H1 (cell line): ENCODE results near the gene KRTAP3-1. TPM values are rescaled to one million over a fixed set of nuclear protein-coding genes. Genes with fewer than 3 reads are reported as not detected.

Experiments used
- CTCF ChIA-PET: fragments of 300-600 bp; sonication (Branson Sonifier 250); formaldehyde crosslinking; loops from one replicate; lab custom pipeline; 2021; ENCODE audit not compliant: partially characterized antibody; lab: Charles Lee
- POLR2A ChIA-PET: fragments of 300-600 bp; sonication (Branson Sonifier 250); formaldehyde crosslinking; loops from one replicate; lab custom pipeline; 2021; ENCODE audit warnings: inconsistent platforms; ENCODE audit not compliant: partially characterized antibody; lab: Charles Lee
- DNase-seq, 2 experiments: peaks; one replicate each; pipeline versions ENCODE4 v3.0.0 to v3.0.0-alpha.2; 2010 to 2022; ENCODE audit warnings: low spot score in 2 of 2, low read depth in 1 of 2, mixed read lengths in 1 of 2
- FAIRE-seq: peaks from 2 replicates; lab custom pipeline; 2011; peaks lifted over from hg19 to GRCh38; lab: Jason Lieb, UNC
- H2AFZ ChIP-seq: 2 replicates; pipeline ENCODE4 v1.8.1; 2012; ENCODE audit warnings: low read length, inconsistent platforms
- H2AK5ac ChIP-seq: 2 replicates; pipeline ENCODE4 v1.6.1; 2013; ENCODE audit warnings: low read depth, low read length
- H2BK120ac ChIP-seq: replicated peaks from 2 replicates; pipeline ENCODE3; 2013; ENCODE audit warnings: low read depth, low read length, inconsistent platforms
- H2BK12ac ChIP-seq: 2 replicates; pipeline ENCODE4 v1.6.1; 2013; ENCODE audit warnings: low read depth, low read length
- H2BK15ac ChIP-seq: 2 replicates; pipeline ENCODE4 v1.6.1; 2013; ENCODE audit warnings: low read length
- H2BK20ac ChIP-seq: 2 replicates; pipeline ENCODE4 v1.6.1; 2013; ENCODE audit warnings: low read length
- H2BK5ac ChIP-seq: 2 replicates; pipeline ENCODE4 v1.6.1; 2013; ENCODE audit warnings: low read depth, low read length
- H3K14ac ChIP-seq: 2 replicates; pipeline ENCODE4 v1.6.1; 2013; ENCODE audit warnings: inconsistent platforms; ENCODE audit not compliant: insufficient read length
- H3K18ac ChIP-seq: 2 replicates; pipeline ENCODE4 v1.6.1; 2013; ENCODE audit warnings: low read length; ENCODE audit errors: extremely low read depth
- H3K23ac ChIP-seq: 2 replicates; pipeline ENCODE4 v1.6.1; 2013; ENCODE audit warnings: inconsistent platforms; ENCODE audit not compliant: insufficient read length
- H3K23me2 ChIP-seq: 2 replicates; pipeline ENCODE4 v1.6.1; 2013; ENCODE audit warnings: low read depth, low read length
- H3K27ac ChIP-seq: 2 replicates; pipeline ENCODE4 v1.6.1; 2011; ENCODE audit warnings: low read depth, low read length, inconsistent platforms
- H3K27me3 ChIP-seq, 4 experiments: replicated peaks in 1 of 4; 1 replicate in 1 of 4; 2 replicates in 3 of 4; pipeline versions ENCODE4 v1.6.1 to v1.8.1; 2011 to 2013; ENCODE audit warnings: low read length in 3 of 4, mild to moderate bottlenecking in 3 of 4, inconsistent platforms in 2 of 4, mixed read lengths in 2 of 4, moderate library complexity in 1 of 4; ENCODE audit not compliant: control insufficient read depth in 3 of 4, insufficient read depth in 3 of 4; ENCODE audit errors: extremely low read depth in 1 of 4
- H3K36me3 ChIP-seq, 4 experiments: 2 replicates each; pipeline versions ENCODE4 v1.6.1 to v1.8.1; 2011 to 2013; ENCODE audit warnings: mild to moderate bottlenecking in 4 of 4, low read length in 3 of 4, moderate library complexity in 2 of 4, control low read depth in 1 of 4, inconsistent platforms in 1 of 4; ENCODE audit not compliant: insufficient read depth in 4 of 4, control insufficient read depth in 2 of 4
- H3K4ac ChIP-seq: replicated peaks from 2 replicates; pipeline ENCODE3; 2013; ENCODE audit warnings: low read length, low read depth, mixed read lengths, inconsistent platforms; ENCODE audit not compliant: insufficient read length
- H3K4me1 ChIP-seq, 4 experiments: replicated peaks in 1 of 4; 1 replicate in 1 of 4; 2 replicates in 3 of 4; pipeline versions ENCODE4 v1.6.1 to v1.8.1; 2011 to 2013; ENCODE audit warnings: low read length in 3 of 4, inconsistent platforms in 2 of 4, mixed read lengths in 1 of 4; ENCODE audit not compliant: insufficient read depth in 4 of 4, control insufficient read depth in 3 of 4
- H3K4me2 ChIP-seq, 2 experiments: 2 replicates each; pipeline versions ENCODE4 v1.6.1 to v1.8.1; 2011 to 2013; ENCODE audit warnings: low read depth in 2 of 2, low read length in 2 of 2, control low read depth in 1 of 2, inconsistent platforms in 1 of 2, mild to moderate bottlenecking in 1 of 2; ENCODE audit not compliant: insufficient read depth in 1 of 2
- H3K4me3 ChIP-seq, 4 experiments: fragments of 200-600, 300-600 bp in 1 of 4; sonication (generic), shearing (Covaris generic), sonication (Bioruptor Twin) in 1 of 4; 2 replicates each; pipeline versions ENCODE4 v1.5.1 to v1.8.1; 2011 to 2016; ENCODE audit warnings: low read length in 4 of 4, low read depth in 3 of 4, control low read depth in 2 of 4, inconsistent platforms in 2 of 4, mild to moderate bottlenecking in 2 of 4, mixed read lengths in 1 of 4, moderate library complexity in 1 of 4; ENCODE audit not compliant: insufficient read depth in 2 of 4; ENCODE audit errors: extremely low read depth in 1 of 4
- H3K56ac ChIP-seq: replicated peaks from 2 replicates; pipeline ENCODE3; 2013; ENCODE audit warnings: low read depth, mild to moderate bottlenecking, mixed read lengths, low read length, inconsistent platforms; ENCODE audit not compliant: insufficient read length
- H3K79me1 ChIP-seq: 2 replicates; pipeline ENCODE4 v1.6.1; 2013; ENCODE audit warnings: low read depth, low read length, control low read depth
- H3K79me2 ChIP-seq, 2 experiments: 2 replicates each; pipeline versions ENCODE4 v1.6.1 to v1.8.1; 2012 to 2013; ENCODE audit warnings: low read length in 2 of 2, mild to moderate bottlenecking in 2 of 2, inconsistent platforms in 1 of 2; ENCODE audit not compliant: insufficient read depth in 2 of 2, control insufficient read depth in 1 of 2
- H3K9ac ChIP-seq, 4 experiments: replicated peaks in 1 of 4; 1 replicate in 1 of 4; 2 replicates in 3 of 4; pipeline versions ENCODE4 v1.6.1 to v1.8.1; 2011 to 2013; ENCODE audit warnings: low read depth in 3 of 4, low read length in 3 of 4, control low read depth in 2 of 4, mild to moderate bottlenecking in 2 of 4, moderate library complexity in 2 of 4, inconsistent platforms in 1 of 4; ENCODE audit errors: extremely low read depth in 1 of 4
- H3K9me3 ChIP-seq, 2 experiments: 2 replicates each; pipeline versions ENCODE4 v1.6.1 to v1.8.1; 2012 to 2013; ENCODE audit warnings: mild to moderate bottlenecking in 2 of 2, moderate library complexity in 2 of 2, control low read depth in 1 of 2, inconsistent platforms in 1 of 2, low read depth in 1 of 2, low read length in 1 of 2, mixed read lengths in 1 of 2; ENCODE audit not compliant: insufficient read depth in 2 of 2
- H4K20me1 ChIP-seq, 2 experiments: replicated peaks in 1 of 2; 2 replicates each; pipeline versions ENCODE3 to v1.8.1; 2011 to 2013; ENCODE audit warnings: inconsistent platforms in 2 of 2, low read length in 2 of 2, mild to moderate bottlenecking in 1 of 2; ENCODE audit not compliant: insufficient read depth in 2 of 2, control insufficient read depth in 1 of 2
- H4K5ac ChIP-seq: 2 replicates; pipeline ENCODE4 v1.6.1; 2013; ENCODE audit warnings: low read length, low read depth, mixed read lengths, inconsistent platforms; ENCODE audit not compliant: insufficient read length
- H4K8ac ChIP-seq: 2 replicates; pipeline ENCODE4 v1.8.0; 2013; ENCODE audit warnings: mild to moderate bottlenecking, moderate library complexity, low read length, inconsistent platforms; ENCODE audit not compliant: insufficient read depth; ENCODE audit errors: extremely low read depth
- H4K91ac ChIP-seq: replicated peaks from 2 replicates; pipeline ENCODE3; 2013; ENCODE audit warnings: low read length, mixed read lengths, inconsistent platforms; ENCODE audit not compliant: insufficient read length
- CTBP2 ChIP-seq: IDR thresholded peaks from 2 replicates; pipeline ENCODE4 v1.7.0; 2011; ENCODE audit warnings: borderline replicate concordance, mild to moderate bottlenecking, moderate library complexity, mixed read lengths, low read length; ENCODE audit not compliant: insufficient read depth, insufficient read length
- HDAC2 ChIP-seq, 2 experiments: fragments of 300-600 bp in 1 of 2; sonication (generic) in 1 of 2; IDR thresholded peaks; 2 replicates each; pipeline ENCODE4 v1.6.1; 2011 to 2012; ENCODE audit warnings: low read depth in 2 of 2, low read length in 2 of 2, mild to moderate bottlenecking in 2 of 2, moderate library complexity in 2 of 2, borderline replicate concordance in 1 of 2, inconsistent platforms in 1 of 2
- JUN ChIP-seq: IDR thresholded peaks from 2 replicates; pipeline ENCODE4 v1.6.1; 2011; ENCODE audit warnings: low read depth, mild to moderate bottlenecking, improper control_type of control experiment, low read length
- JUND ChIP-seq: IDR thresholded peaks from 2 replicates; pipeline ENCODE4 v1.6.1; 2011; ENCODE audit warnings: mild to moderate bottlenecking, improper control_type of control experiment, low read length
- RAD21 ChIP-seq, 2 experiments: IDR thresholded peaks in 1 of 2; conservative IDR thresholded peaks in 1 of 2; 2 replicates each; pipeline ENCODE4 v1.6.1; 2011; ENCODE audit warnings: low read depth in 2 of 2, low read length in 2 of 2, improper control_type of control experiment in 1 of 2, inconsistent platforms in 1 of 2, mild to moderate bottlenecking in 1 of 2, moderate library complexity in 1 of 2
- RFX5 ChIP-seq: IDR thresholded peaks from 2 replicates; pipeline ENCODE4 v1.6.1; 2011; ENCODE audit warnings: low read depth, low read length, improper control_type of control experiment, borderline replicate concordance
- SAP30 ChIP-seq: fragments of 300-600 bp; sonication (generic); IDR thresholded peaks from 2 replicates; pipeline ENCODE4 v1.7.1; 2012; ENCODE audit warnings: low read length, moderate library complexity, mild to moderate bottlenecking, inconsistent platforms; ENCODE audit not compliant: insufficient read depth, insufficient replicate concordance
- SIN3A ChIP-seq, 2 experiments: IDR thresholded peaks in 1 of 2; conservative IDR thresholded peaks in 1 of 2; 2 replicates each; pipeline ENCODE4 v1.6.1; 2011 to 2012; ENCODE audit warnings: low read length in 2 of 2, improper control_type of control experiment in 1 of 2, low read depth in 1 of 2, mild to moderate bottlenecking in 1 of 2
- SIRT6 ChIP-seq: IDR thresholded peaks from one replicate; pipeline ENCODE4 v1.7.1; 2012; ENCODE audit warnings: low read length, inconsistent platforms
- SP4 ChIP-seq: IDR thresholded peaks from 2 replicates; pipeline ENCODE4 v1.6.1; 2012; ENCODE audit warnings: low read length, inconsistent platforms
- WGBS, 2 experiments: shearing (Covaris generic) in 1 of 2; methylation state at CpG; one replicate each; pipeline versions ENCODE4 v1.1.6 to v1.1.7; 2013 to 2015; ENCODE audit warnings: low lambda C conversion rate in 2 of 2, mixed read lengths in 2 of 2, inconsistent platforms in 1 of 2, low coverage in 1 of 2, missing lambda C conversion rate in 1 of 2; ENCODE audit not compliant: insufficient replicate concordance in 2 of 2, insufficient coverage in 1 of 2, insufficient read length in 1 of 2; ENCODE audit errors: extremely low coverage in 1 of 2, missing lambda C conversion rate in 1 of 2; 5-methylcytosine and 5-hydroxymethylcytosine counted together
- polyA plus RNA-seq, 7 experiments: library from polyadenylated mRNA; depleted of rRNA in 3 of 7; stranded (reverse) in 5 of 7; unstranded in 2 of 7; fragments of >200 nt in 5 of 7; fragments of 200-250 nt in 2 of 7; gene quantifications; 1 replicate in 5 of 7; 2 replicates in 1 of 7; 4 replicates in 1 of 7; pipeline versions ENCODE4 v1.2.1 to v1.2.3, GENCODE V29; 2011 to 2013; ENCODE audit warnings: missing spikeins in 2 of 7, mixed read lengths in 2 of 7
- total RNA-seq: library from RNA; stranded (reverse); fragmentation: NEBNext Ultra II Directional; extraction: Animal tissue kit (Norgen Biotek cat#: 25700); gene quantifications from 2 replicates; pipeline ENCODE4 v1.2.1, GENCODE V29; 2021
- TF ChIP-seq, protein P1 (sequence below): IDR thresholded peaks from 2 replicates; pipeline ENCODE4 v1.6.1; 2012; ENCODE audit warnings: inconsistent platforms

The KRTAP3-1 gene
- total and polyA plus RNA-seq, 2 of the 8 experiments (the other 6 are each of a cell fraction or from before 2014, with no cell fraction given), result not detected

DNA sequence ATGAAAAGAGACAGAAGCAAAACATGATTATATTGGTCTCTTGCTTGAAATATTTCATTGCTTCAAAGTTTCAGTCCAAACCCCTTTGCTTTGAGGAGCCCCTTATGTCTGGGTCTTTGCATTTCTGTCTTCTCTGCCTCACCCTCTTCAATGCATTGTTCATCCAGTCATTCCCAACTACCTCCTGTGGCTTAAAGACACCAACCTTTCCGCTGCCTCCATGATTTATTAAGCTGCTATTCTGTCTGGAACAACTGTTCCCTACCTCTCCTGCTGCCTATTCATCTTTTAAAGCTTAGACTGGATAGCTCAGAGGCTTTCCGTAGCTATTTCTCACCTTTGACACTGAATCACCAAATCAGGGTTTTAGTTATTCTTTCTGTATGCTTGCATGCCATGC lies 11.6 kb downstream of the KRTAP3-1 start:
- no peak for FAIRE-seq
- Histone ChIP-seq H2BK120ac (no peak overlapping the region), H3K79me2 (no peaks in the 10 kb centered on the region), H3K56ac (no peak overlapping the region), H3K23ac (no peak overlapping the region), H2BK5ac (no peak overlapping the region), H3K18ac (no peak overlapping the region), H3K23me2 (no peaks in the 10 kb centered on the region), H3K4me1 (peaks cover 0 to 2% (median 0%) of the 10 kb centered on the region in 4 experiments; a peak in 2 of 7 replicates), H3K14ac (no peak overlapping the region), H4K8ac (no peak overlapping the region), H3K79me1 (no peaks in the 10 kb centered on the region), H3K9ac (no peak overlapping the region), H3K4ac (no peak overlapping the region), H2BK12ac (no peak overlapping the region), H2AK5ac (no peak overlapping the region), H4K91ac (no peak overlapping the region), H3K4me2 (no peak overlapping the region), H4K20me1 (no peaks in the 10 kb centered on the region), H3K27ac (no peak overlapping the region), H2BK15ac (no peak overlapping the region), H3K36me3 (no peaks in the 10 kb centered on the region), H3K27me3 (no peaks in the 10 kb centered on the region), H2AFZ (no peak overlapping the region), H3K9me3 (no peaks in the 10 kb centered on the region), H2BK20ac (no peak overlapping the region), H4K5ac (no peak overlapping the region), H3K4me3 (no peak overlapping the region)
- ChIA-PET CTCF (interaction anchor here (1.0 kb wide), 1 partner anchor 332 kb away, joined by 3 read pairs; no protein-coding TSS in a partner anchor), POLR2A (interaction anchor here (1.9 kb wide), 1 partner anchor 10 kb away, joined by 4 read pairs; no protein-coding TSS in a partner anchor)
- no peak for TF ChIP-seq JUND
- no peak for TF ChIP-seq SIN3A (conservative IDR thresholded peaks at IDR 0.05 in 1 of 2, IDR thresholded peaks at IDR 0.05 in 1 of 2; ENCODE audit: low read depth in 1 of 2, low read length in 2 of 2)
- TF ChIP-seq JUN, result no peak
- TF ChIP-seq HDAC2 (IDR thresholded peaks at IDR 0.05; ENCODE audit: borderline replicate concordance in 1 of 2, low read depth in 2 of 2, low read length in 2 of 2), result no peak
- no peak for TF ChIP-seq SIRT6
- no peak for TF ChIP-seq SP4
- TF ChIP-seq CTBP2, result no peak
- no peak for TF ChIP-seq SAP30
- TF ChIP-seq, protein P1, sequence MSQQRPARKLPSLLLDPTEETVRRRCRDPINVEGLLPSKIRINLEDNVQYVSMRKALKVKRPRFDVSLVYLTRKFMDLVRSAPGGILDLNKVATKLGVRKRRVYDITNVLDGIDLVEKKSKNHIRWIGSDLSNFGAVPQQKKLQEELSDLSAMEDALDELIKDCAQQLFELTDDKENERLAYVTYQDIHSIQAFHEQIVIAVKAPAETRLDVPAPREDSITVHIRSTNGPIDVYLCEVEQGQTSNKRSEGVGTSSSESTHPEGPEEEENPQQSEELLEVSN, result no peak
- no peak for TF ChIP-seq RFX5
- TF ChIP-seq RAD21 (IDR thresholded peaks at IDR 0.05 in 1 of 2, conservative IDR thresholded peaks at IDR 0.05 in 1 of 2; ENCODE audit: low read depth in 2 of 2, low read length in 2 of 2), result no peak
- DNase-seq, result no peak
- 97% methylated on average over 2 of the region's 2 CpGs; no CpG with 5 or more reads in 1 of the 2 experiments for WGBS, 2 experiments
